Muscle layer of duodenum (tissue), 2 donors: ENCODE data around the gene PIP5K1A.
A peak's percentile ranks its signal among the peaks of the same experiment; 100 is the strongest.

Experiments used
- H3K27ac ChIP-seq: one replicate; pipeline ENCODE4 v1.7.0; 2013; ENCODE audit warnings: mild to moderate bottlenecking, low read length
- H3K27me3 ChIP-seq: one replicate; pipeline ENCODE4 v1.7.0; 2013; ENCODE audit warnings: low read depth, mild to moderate bottlenecking, control low read depth, low read length
- H3K36me3 ChIP-seq, 2 donors: one replicate each; pipeline ENCODE4 v1.7.0; 2013; ENCODE audit warnings: low read length in 2 of 2, control low read depth in 1 of 2, mild to moderate bottlenecking in 1 of 2; ENCODE audit not compliant: insufficient read depth in 2 of 2, control insufficient read depth in 1 of 2
- H3K4me1 ChIP-seq, 2 donors: one replicate each; pipeline ENCODE4 v1.7.0; 2013; ENCODE audit warnings: low read length in 2 of 2, mild to moderate bottlenecking in 2 of 2, control low read depth in 1 of 2, moderate library complexity in 1 of 2; ENCODE audit not compliant: insufficient read depth in 2 of 2, control insufficient read depth in 1 of 2
- H3K4me3 ChIP-seq, 2 donors: one replicate each; pipeline ENCODE4 v1.7.0; 2013; ENCODE audit warnings: low read length in 2 of 2, low read depth in 1 of 2, mild to moderate bottlenecking in 1 of 2
- H3K9me3 ChIP-seq, 2 donors: one replicate each; pipeline ENCODE4 v1.7.0; 2013; ENCODE audit warnings: low read length in 2 of 2, control low read depth in 1 of 2, mild to moderate bottlenecking in 1 of 2; ENCODE audit not compliant: control insufficient read depth in 1 of 2
- donor health status: healthy.

Gene PIP5K1A

GRCh38 chr1:151284013-151284577 is 85.7 kb downstream of the PIP5K1A start:
- Histone ChIP-seq H3K9me3 (no peaks in the 10 kb centered on the region), H3K4me3 (peak overlapping the region; percentile 82 to 93), H3K4me1 (peaks cover 6 to 16% of the 10 kb centered on the region in 2 donors), H3K27me3 (no peaks in the 10 kb centered on the region), H3K36me3 (peaks cover 22 to 37% of the 10 kb centered on the region in 2 donors), H3K27ac (peak overlapping the region; percentile 100)

GRCh38 chr1:151286619-151287340 is 88.4 kb downstream of the PIP5K1A start:
- no peaks in the 10 kb centered on the region for H3K27me3 ChIP-seq
- no peak overlapping the region for H3K27ac ChIP-seq
- H3K9me3 ChIP-seq, result no peaks in the 10 kb centered on the region
- peaks cover 6 to 16% of the 10 kb centered on the region in 2 donors for H3K4me1 ChIP-seq
- H3K4me3 ChIP-seq, result no peak overlapping the region
- H3K36me3 ChIP-seq, result peaks cover 34 to 54% of the 10 kb centered on the region in 2 donors

- H3K36me3 ChIP-seq, result peaks cover 37 to 57% of the 10 kb centered on the region in 2 donors
- no peaks in the 10 kb centered on the region for H3K9me3 ChIP-seq
- H3K4me3 ChIP-seq, result no peak overlapping the region
- peaks cover 6 to 16% of the 10 kb centered on the region in 2 donors for H3K4me1 ChIP-seq
- H3K27ac ChIP-seq, result no peak overlapping the region
- H3K27me3 ChIP-seq, result no peaks in the 10 kb centered on the region
Observed at GRCh38 chr1:151287341-151287699, 89.0 kb downstream of the PIP5K1A start.

- Histone ChIP-seq H3K4me3 (no peak overlapping the region), H3K27me3 (no peaks in the 10 kb centered on the region), H3K27ac (no peak overlapping the region), H3K4me1 (peaks cover 6 to 16% of the 10 kb centered on the region in 2 donors), H3K36me3 (peaks cover 43 to 63% of the 10 kb centered on the region in 2 donors), H3K9me3 (no peaks in the 10 kb centered on the region)
Observed at GRCh38 chr1:151287767-151288500, 89.6 kb downstream of the PIP5K1A start.

GRCh38 chr1:151288502-151288901 is 90.2 kb downstream of the PIP5K1A start:
- Histone ChIP-seq H3K4me1 (peaks cover 5 to 12% of the 10 kb centered on the region in 2 donors), H3K9me3 (no peaks in the 10 kb centered on the region), H3K36me3 (peaks cover 46 to 69% of the 10 kb centered on the region in 2 donors), H3K4me3 (no peak overlapping the region), H3K27ac (no peak overlapping the region), H3K27me3 (no peaks in the 10 kb centered on the region)

GRCh38 chr1:151289080-151289935 is 91.0 kb downstream of the PIP5K1A start:
- peaks cover 54 to 77% of the 10 kb centered on the region in 2 donors for H3K36me3 ChIP-seq

GRCh38 chr1:151289991-151290708 is 91.8 kb downstream of the PIP5K1A start:
- Histone ChIP-seq H3K4me3 (no peak overlapping the region), H3K27ac (no peak overlapping the region), H3K27me3 (no peaks in the 10 kb centered on the region), H3K36me3 (peaks cover 61 to 85% of the 10 kb centered on the region in 2 donors), H3K9me3 (no peaks in the 10 kb centered on the region), H3K4me1 (no peaks in the 10 kb centered on the region)

More at GRCh38 chr1:151289080-151289935, 91.0 kb downstream of the PIP5K1A start:
- Histone ChIP-seq H3K4me1 (peaks cover 0 to 4% of the 10 kb centered on the region in 2 donors), H3K9me3 (no peaks in the 10 kb centered on the region), H3K4me3 (no peak overlapping the region), H3K27ac (no peak overlapping the region), H3K27me3 (no peaks in the 10 kb centered on the region)

GRCh38 chr1:151290709-151291303 is 92.5 kb downstream of the PIP5K1A start:
- Histone ChIP-seq H3K27ac (no peak overlapping the region), H3K36me3 (peaks cover 68 to 92% of the 10 kb centered on the region in 2 donors), H3K9me3 (no peaks in the 10 kb centered on the region), H3K4me3 (no peak overlapping the region), H3K27me3 (no peaks in the 10 kb centered on the region), H3K4me1 (no peaks in the 10 kb centered on the region)

GRCh38 chr1:151292207-151293030 is 94.1 kb downstream of the PIP5K1A start:
- no peaks in the 10 kb centered on the region for H3K4me1 ChIP-seq
- H3K36me3 ChIP-seq, result peaks cover 60 to 90% of the 10 kb centered on the region in 2 donors
- no peak overlapping the region for H3K4me3 ChIP-seq
- H3K27ac ChIP-seq, result no peak overlapping the region
- no peaks in the 10 kb centered on the region for H3K27me3 ChIP-seq
- no peaks in the 10 kb centered on the region for H3K9me3 ChIP-seq
